Measurements from ENCODE around the gene TMEM132D.

Gene TMEM132D

GRCh38 chr12:129101816-129102215, 802.0 kb downstream of the TMEM132D start:
- no peak overlapping the region for H3K4me3 ChIP-seq (ENCODE audit: control insufficient read depth, low read depth, low read length)
- TF ChIP-seq CTCF (conservative IDR thresholded peaks at IDR 0.05; ENCODE audit: control insufficient read depth, insufficient read depth, low read depth, low read length), result no peak
- DNase-seq (ENCODE audit: low read depth), result no peak

GRCh38 chr12:129101404-129101803, 802.4 kb downstream of the TMEM132D start:
- no peak for TF ChIP-seq CTCF (conservative IDR thresholded peaks at IDR 0.05; ENCODE audit: control insufficient read depth, insufficient read depth, low read depth, low read length)
- no peak for DNase-seq (ENCODE audit: low read depth)

GRCh38 chr12:129097451-129097850, 806.4 kb downstream of the TMEM132D start:
- no peak overlapping the region for H3K4me3 ChIP-seq (ENCODE audit: control insufficient read depth, low read depth, low read length)
- no peak for DNase-seq (ENCODE audit: low read depth)
- TF ChIP-seq CTCF (conservative IDR thresholded peaks at IDR 0.05; ENCODE audit: control insufficient read depth, insufficient read depth, low read depth, low read length), result no peak

More at GRCh38 chr12:129101404-129101803, 802.4 kb downstream of the TMEM132D start:
- H3K4me3 ChIP-seq (ENCODE audit: control insufficient read depth, low read depth, low read length), result no peak overlapping the region

- TF ChIP-seq CTCF (conservative IDR thresholded peaks at IDR 0.05; ENCODE audit: control insufficient read depth, insufficient read depth, low read depth, low read length), result no peak
- no peak overlapping the region for H3K4me3 ChIP-seq (ENCODE audit: control insufficient read depth, low read depth, low read length)
- DNase-seq (ENCODE audit: low read depth), result no peak
These were observed 806.9 kb downstream of the TMEM132D start for GRCh38 chr12:129096968-129097367.

GRCh38 chr12:129096184-129096583, 807.6 kb downstream of the TMEM132D start:
- H3K4me3 ChIP-seq (ENCODE audit: control insufficient read depth, low read depth, low read length), result no peak overlapping the region
- DNase-seq (ENCODE audit: low read depth), result no peak
- TF ChIP-seq CTCF (conservative IDR thresholded peaks at IDR 0.05; ENCODE audit: control insufficient read depth, insufficient read depth, low read depth, low read length), result no peak

- no peak for TF ChIP-seq CTCF (conservative IDR thresholded peaks at IDR 0.05; ENCODE audit: control insufficient read depth, insufficient read depth, low read depth, low read length)
- H3K4me3 ChIP-seq (ENCODE audit: control insufficient read depth, low read depth, low read length), result no peak overlapping the region
- no peak for DNase-seq (ENCODE audit: low read depth)
These were observed 814.2 kb downstream of the TMEM132D start for GRCh38 chr12:129089576-129089975.

Data from fibroblast of mammary gland (primary cell).